Stimulated activated memory B cell treated with anti-CD40 and anti-IgM and Interleukin-4, amounts not matched to agents 10 μg/mL and 1 μg/mL and 100 μg/mL, for 72 hours (primary cell): Measurements from ENCODE around the gene SUPT3H.

ENCODE experiments used
- ATAC-seq: fragments of 150-1000 bp; cut with Tn5 transposase; 2 replicates; pipeline ENCODE4 v1.10.0; 2021
- H3K27ac Mint-ChIP-seq: one replicate; pipeline ENCODE4 v1.8.0; 2022; ENCODE audit warnings: mild to moderate bottlenecking, mixed read lengths
- H3K27me3 Mint-ChIP-seq: one replicate; pipeline ENCODE4 v1.8.0; 2022; ENCODE audit warnings: mixed read lengths
- H3K36me3 Mint-ChIP-seq: one replicate; pipeline ENCODE4 v1.8.0; 2022; ENCODE audit warnings: mixed read lengths
- H3K4me1 Mint-ChIP-seq: one replicate; pipeline ENCODE4 v1.8.0; 2022; ENCODE audit warnings: mixed read lengths
- H3K4me3 Mint-ChIP-seq: one replicate; pipeline ENCODE4 v1.8.0; 2022; ENCODE audit warnings: mild to moderate bottlenecking, moderate library complexity, mixed read lengths
- H3K9me3 Mint-ChIP-seq: one replicate; pipeline ENCODE4 v1.8.0; 2022; ENCODE audit warnings: mixed read lengths

SUPT3H gene

DNA sequence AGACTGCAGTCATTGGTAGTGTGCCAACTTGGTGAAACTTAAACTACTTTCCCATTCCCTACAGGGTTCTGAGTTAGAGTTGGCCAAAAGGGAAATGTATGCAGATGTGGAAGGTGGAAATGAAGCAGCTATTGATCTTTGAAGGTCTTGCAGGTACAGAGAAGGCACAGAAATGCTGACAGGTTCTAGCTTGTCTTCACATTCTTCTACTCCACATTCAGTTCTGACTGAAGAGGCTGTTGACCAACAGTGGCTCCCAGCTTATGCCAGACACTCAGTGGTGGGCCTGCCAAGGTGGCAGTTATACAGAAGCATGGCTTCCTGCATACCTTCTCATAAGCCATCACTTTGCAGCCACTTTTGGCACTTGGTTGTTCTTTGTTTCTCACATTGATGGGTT, 566.3 kb downstream of the SUPT3H start:
- no peaks in the 10 kb centered on the region for H3K4me1 Mint-ChIP-seq
- peaks cover 13% of the 10 kb centered on the region for H3K36me3 Mint-ChIP-seq
- H3K27me3 Mint-ChIP-seq = no peaks in the 10 kb centered on the region
- H3K4me3 Mint-ChIP-seq = no peak overlapping the region
- H3K9me3 Mint-ChIP-seq = no peaks in the 10 kb centered on the region
- no peak for ATAC-seq
- no peak overlapping the region for H3K27ac Mint-ChIP-seq

DNA sequence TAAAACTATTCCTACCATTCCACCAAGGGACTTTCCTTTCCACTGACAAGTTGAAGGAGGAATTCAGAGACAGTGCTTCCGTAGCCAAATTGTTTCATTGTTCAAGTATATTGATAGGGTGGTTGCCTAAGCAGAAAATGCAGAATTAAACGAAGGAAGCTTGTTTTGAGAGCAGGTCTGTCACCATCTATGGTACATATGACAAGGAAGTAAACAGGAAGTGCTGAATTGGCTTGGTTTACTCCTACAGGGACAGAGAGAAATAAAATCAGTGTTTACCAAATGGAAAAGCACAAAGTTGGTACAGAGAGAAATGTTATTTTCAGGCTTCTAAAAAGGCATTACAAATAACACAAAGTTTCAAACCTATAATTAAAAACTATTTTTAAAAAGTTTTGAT, 568.5 kb downstream of the SUPT3H start:
- H3K27me3 Mint-ChIP-seq = no peaks in the 10 kb centered on the region
- no peak for ATAC-seq
- H3K36me3 Mint-ChIP-seq = peaks cover 13% of the 10 kb centered on the region
- no peaks in the 10 kb centered on the region for H3K4me1 Mint-ChIP-seq
- no peak overlapping the region for H3K4me3 Mint-ChIP-seq
- H3K27ac Mint-ChIP-seq = no peak overlapping the region
- H3K9me3 Mint-ChIP-seq = no peaks in the 10 kb centered on the region

DNA sequence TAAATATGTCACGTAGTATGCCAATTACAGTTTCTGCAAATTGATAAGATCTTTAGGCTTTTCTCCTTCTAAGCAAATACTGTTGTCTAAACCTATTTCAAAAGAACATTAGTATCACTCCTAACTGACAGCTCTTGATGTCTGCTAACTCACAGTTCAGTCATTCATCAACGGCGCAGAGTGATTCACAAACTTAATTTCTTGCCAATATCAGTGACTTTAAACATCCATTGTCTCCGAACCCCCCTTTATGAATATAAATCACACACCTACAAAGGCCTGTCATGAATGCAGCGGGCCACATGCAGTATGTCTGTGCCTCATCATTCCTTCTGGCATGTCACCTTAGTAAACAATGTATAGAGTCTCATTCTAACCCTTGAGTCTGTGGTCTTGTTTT, 569.6 kb downstream of the SUPT3H start:
- no peaks in the 10 kb centered on the region for H3K4me1 Mint-ChIP-seq
- no peak overlapping the region for H3K27ac Mint-ChIP-seq
- H3K4me3 Mint-ChIP-seq = no peak overlapping the region
- H3K36me3 Mint-ChIP-seq = peaks cover 8% of the 10 kb centered on the region
- H3K27me3 Mint-ChIP-seq = no peaks in the 10 kb centered on the region
- no peaks in the 10 kb centered on the region for H3K9me3 Mint-ChIP-seq
- ATAC-seq = no peak

DNA sequence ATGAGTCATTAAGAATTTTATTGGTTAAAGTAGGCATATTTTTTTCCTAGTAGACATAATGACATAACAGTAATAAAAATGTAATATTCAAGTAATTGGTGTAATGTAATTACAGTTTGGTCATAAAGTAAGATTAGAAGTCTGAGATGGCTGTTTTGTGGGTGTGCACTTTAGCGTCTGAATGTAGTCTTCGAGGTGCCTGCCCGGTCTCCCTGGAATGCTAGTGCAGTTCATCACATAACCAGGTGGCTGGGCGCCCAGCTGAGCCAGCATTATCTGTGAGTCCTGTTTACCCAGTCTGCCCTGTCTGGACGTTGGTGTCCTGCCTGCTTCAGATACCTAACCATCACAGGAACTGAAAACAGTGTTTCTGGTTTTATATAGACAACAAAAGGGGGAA, 571.1 kb downstream of the SUPT3H start:
- no peaks in the 10 kb centered on the region for H3K4me1 Mint-ChIP-seq
- H3K9me3 Mint-ChIP-seq = no peaks in the 10 kb centered on the region
- H3K27me3 Mint-ChIP-seq = no peaks in the 10 kb centered on the region
- H3K36me3 Mint-ChIP-seq = peaks cover 4% of the 10 kb centered on the region
- no peak for ATAC-seq
- no peak overlapping the region for H3K27ac Mint-ChIP-seq
- H3K4me3 Mint-ChIP-seq = no peak overlapping the region

DNA sequence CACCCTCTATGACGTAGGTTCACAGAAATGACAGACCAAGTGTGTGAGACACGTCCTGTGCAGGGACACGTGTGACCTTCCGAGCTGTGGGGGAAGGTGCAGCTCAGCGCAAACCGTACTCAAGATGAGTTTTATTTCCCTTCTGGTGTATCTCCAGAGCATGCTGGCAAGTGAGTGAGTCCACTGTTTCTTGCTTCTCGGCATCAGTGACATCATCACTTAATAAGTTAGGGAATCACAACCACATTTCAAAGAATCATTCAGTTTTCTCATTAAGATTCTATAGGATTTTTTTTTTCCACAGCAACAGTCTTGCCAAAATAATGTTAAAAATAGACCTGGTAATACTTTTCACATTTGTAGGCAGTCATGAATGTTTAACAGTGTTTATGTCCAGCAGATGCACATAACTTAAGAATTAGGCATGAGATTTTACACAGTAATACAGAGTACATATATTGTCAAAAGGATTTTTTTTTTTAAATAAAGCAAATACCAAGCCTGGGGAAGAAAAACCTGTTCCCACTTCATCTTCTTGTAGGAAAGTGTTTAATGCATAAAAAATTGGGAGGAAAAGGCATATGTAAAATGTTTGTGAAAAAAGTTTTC, 572.4 kb downstream of the SUPT3H start:
- ATAC-seq = no peak
- Mint-ChIP-seq H3K27ac (no peak overlapping the region), H3K27me3 (peaks cover 3% of the 10 kb centered on the region), H3K4me3 (no peak overlapping the region), H3K36me3 (peaks cover 4% of the 10 kb centered on the region), H3K4me1 (no peaks in the 10 kb centered on the region), H3K9me3 (no peaks in the 10 kb centered on the region)

DNA sequence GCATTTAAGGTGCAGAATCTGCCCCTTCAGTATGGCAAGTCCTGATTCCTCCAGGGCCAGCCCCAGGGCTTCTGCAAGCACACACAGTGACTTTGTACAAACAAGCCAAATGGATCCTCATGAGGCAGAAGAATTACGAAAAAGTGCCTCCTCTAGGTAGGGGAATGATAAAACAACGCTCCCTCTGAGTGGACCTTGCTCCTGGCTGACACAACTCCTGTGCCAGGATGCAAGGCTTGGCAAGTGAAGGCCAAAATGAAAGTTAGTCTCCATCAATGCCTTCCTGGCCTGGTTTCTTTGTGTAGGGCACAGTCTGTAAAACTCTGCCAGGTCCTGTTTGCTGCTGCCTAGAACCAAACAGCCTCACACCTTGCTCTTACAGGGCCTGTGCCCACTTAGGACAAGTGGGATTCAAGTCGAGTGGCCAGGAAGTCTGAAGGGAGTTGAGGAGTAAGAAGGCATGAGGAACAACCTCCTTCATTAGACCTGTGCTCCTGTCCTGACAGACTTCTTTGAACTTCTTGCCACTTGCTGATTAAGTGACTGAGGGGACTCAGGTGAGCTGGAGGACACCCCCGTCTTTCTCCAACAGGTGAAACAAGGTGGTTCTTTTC, 573.1 kb downstream of the SUPT3H start:
- H3K27me3 Mint-ChIP-seq = peaks cover 10% of the 10 kb centered on the region
- ATAC-seq = peak; percentile 17
- H3K27ac Mint-ChIP-seq = no peak overlapping the region
- no peaks in the 10 kb centered on the region for H3K4me1 Mint-ChIP-seq
- H3K9me3 Mint-ChIP-seq = no peaks in the 10 kb centered on the region
- no peak overlapping the region for H3K4me3 Mint-ChIP-seq
- peaks cover 4% of the 10 kb centered on the region for H3K36me3 Mint-ChIP-seq

DNA sequence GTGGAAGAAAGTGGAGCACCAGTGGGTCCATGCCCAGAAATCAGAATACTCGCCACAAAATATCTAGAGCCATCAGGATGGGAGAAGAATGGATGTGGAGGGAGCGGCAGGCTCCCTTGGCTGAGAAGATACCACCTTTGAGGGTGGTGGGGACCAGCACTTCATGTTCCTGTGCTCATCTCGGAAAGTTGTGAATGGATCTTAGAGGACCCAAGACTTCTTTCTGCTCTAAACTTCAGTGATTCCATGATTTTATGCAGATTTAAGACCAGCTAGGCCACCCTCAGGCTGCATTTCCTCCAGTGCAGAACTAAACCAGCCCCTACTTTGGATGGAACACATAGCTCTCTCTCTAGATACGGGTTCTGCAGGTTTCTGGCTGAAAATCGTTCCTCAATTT, 573.7 kb downstream of the SUPT3H start:
- Mint-ChIP-seq H3K27ac (no peak overlapping the region), H3K9me3 (no peaks in the 10 kb centered on the region), H3K27me3 (peaks cover 16% of the 10 kb centered on the region), H3K36me3 (peaks cover under 1% of the 10 kb centered on the region), H3K4me1 (no peaks in the 10 kb centered on the region), H3K4me3 (no peak overlapping the region)
- ATAC-seq = no peak

DNA sequence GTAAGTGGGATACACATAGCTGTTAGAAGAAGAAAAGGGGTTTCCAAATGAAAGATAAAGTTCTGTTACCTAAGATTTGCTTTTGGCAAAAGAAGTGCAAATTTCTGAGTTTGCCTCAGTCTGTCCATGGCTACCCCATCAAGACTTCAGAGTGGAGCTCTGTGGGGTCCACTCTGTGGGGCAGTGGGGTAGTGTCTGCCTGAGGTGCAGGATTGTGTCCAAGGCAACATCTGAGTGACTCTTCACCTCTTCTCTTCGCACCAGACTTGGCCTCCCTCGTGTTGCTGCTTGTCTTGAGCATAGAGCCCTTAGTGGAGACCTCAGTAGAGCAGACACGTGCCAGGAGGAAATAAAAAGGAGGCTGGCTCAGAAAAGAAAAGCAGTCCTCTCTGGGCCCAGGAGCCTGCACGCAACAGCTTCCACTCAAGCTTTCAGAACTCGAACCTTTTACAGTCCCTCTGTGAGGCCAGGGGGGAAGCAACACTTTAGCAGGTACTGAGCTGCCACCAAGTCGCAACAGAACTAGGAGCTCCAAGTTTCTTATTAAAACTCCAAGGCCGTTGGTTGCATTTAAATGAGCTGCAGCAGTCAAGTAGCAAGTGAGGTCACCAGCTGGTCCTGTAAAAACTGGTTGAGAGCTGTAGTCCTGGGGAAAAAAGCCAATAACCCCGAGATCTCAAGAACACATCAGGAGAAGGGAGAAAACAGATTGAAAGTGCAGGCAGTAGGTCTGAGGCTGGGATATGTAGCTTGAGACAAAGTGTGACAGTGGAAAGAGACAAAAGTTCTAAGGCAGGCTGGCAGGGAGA, 576.7 kb downstream of the SUPT3H start:
- Mint-ChIP-seq H3K4me3 (no peak overlapping the region), H3K27ac (no peak overlapping the region), H3K27me3 (peaks cover 29% of the 10 kb centered on the region), H3K36me3 (no peaks in the 10 kb centered on the region), H3K4me1 (no peaks in the 10 kb centered on the region), H3K9me3 (peaks cover 1% of the 10 kb centered on the region)
- ATAC-seq = no peak

DNA sequence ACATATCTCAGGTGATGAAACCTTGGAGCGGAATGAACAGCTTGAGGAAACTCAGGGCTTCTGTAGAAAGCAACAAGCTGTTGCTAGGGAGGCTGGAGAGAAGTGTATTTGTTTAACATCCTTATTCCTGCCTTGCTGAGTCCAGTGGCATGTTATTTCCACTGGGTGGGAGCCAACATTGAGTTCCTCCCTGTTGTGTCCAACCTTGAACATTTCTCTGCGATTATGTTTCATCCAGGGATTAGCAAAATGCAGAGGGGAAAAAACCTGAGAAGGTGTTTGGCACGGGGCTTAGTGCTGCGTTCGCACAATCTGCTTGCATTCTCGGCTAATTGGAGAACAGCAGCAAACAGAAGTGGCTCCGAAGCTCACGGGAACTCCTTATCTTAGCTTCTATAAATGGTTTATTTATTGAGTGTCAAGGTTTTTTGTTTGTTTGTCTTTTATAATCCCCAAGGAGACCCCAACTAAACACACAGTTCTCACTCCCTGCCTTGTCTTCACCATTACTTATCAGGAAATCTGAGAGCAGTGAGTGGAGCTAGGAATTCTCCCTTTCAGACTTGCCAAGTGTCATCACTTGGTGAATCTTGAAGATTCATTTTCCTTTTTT, 577.5 kb downstream of the SUPT3H start:
- H3K36me3 Mint-ChIP-seq = no peaks in the 10 kb centered on the region

DNA sequence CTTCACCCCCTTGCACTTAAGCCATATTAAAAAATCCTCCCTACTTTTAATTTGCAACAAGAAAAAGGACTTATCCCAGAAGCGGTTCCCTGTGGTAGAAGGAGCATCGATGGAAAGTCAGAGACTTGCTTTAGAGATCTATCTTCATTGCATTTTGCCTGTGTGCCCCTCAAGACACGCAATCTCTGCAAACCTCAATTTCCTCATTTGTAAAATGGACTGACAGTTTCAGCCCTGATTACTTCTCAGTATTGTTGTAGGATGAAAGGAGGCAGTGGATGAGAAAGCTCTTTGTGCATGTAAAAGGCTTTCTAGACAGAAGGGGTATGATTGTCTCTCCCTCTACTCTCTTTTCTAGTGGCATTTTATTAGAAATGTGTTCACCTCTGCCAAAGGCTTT, 580.0 kb downstream of the SUPT3H start:
- H3K9me3 Mint-ChIP-seq = peaks cover 7% of the 10 kb centered on the region
- no peak overlapping the region for H3K27ac Mint-ChIP-seq
- H3K36me3 Mint-ChIP-seq = no peaks in the 10 kb centered on the region
- ATAC-seq = no peak
- H3K4me3 Mint-ChIP-seq = no peak overlapping the region
- peaks cover 35% of the 10 kb centered on the region for H3K27me3 Mint-ChIP-seq
- no peaks in the 10 kb centered on the region for H3K4me1 Mint-ChIP-seq

More for the DNA sequence above, 577.5 kb downstream of the SUPT3H start:
- peaks cover 3% of the 10 kb centered on the region for H3K9me3 Mint-ChIP-seq
- H3K27me3 Mint-ChIP-seq = peaks cover 29% of the 10 kb centered on the region
- no peak overlapping the region for H3K4me3 Mint-ChIP-seq
- ATAC-seq = no peak
- no peaks in the 10 kb centered on the region for H3K4me1 Mint-ChIP-seq
- H3K27ac Mint-ChIP-seq = no peak overlapping the region

DNA sequence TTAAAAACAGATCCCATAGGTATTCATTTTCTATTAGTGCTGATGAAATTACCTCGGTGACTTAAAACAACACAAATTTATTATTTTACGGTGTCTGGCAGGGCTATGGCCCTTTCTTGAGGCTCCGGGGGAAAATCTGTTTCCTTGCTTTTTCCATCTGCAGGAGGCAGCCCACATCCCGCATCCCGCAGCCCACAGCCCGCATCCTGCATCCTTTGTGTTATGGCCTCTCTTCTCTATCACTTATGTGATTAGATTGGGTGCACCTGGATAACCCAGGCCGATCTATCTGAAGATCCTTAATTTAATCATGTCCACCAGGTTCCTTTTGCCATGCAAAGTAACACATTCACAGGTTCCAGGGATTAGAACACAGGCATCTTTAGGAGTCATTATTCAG, 582.4 kb downstream of the SUPT3H start:
- H3K9me3 Mint-ChIP-seq = peaks cover 7% of the 10 kb centered on the region
- H3K27me3 Mint-ChIP-seq = peaks cover 45% of the 10 kb centered on the region
- H3K4me1 Mint-ChIP-seq = no peaks in the 10 kb centered on the region
- H3K4me3 Mint-ChIP-seq = no peak overlapping the region
- no peak for ATAC-seq
- no peaks in the 10 kb centered on the region for H3K36me3 Mint-ChIP-seq
- H3K27ac Mint-ChIP-seq = no peak overlapping the region

DNA sequence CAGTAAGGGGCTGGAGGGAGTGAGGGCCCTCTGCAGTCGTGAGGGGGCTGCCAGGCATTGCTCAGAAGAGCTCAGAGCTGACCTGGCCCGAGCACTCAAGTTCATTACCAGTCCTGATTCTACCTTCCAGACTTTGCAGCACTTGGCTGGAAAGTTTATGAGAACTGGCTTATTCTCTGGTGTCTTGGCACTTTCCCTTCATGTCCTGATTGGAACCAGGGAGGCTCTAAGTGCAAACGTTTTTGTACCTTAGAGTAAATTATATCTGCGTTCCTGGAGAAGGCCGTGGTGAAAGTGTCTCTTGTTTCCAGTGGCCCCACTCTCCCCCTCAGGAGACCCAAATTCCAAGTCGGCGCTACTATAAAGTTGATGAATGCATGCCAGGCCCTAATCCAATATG, 587.9 kb downstream of the SUPT3H start:
- no peak for ATAC-seq
- Mint-ChIP-seq H3K27me3 (peaks cover 44% of the 10 kb centered on the region), H3K36me3 (no peaks in the 10 kb centered on the region), H3K4me3 (no peak overlapping the region), H3K4me1 (no peaks in the 10 kb centered on the region), H3K27ac (no peak overlapping the region), H3K9me3 (peaks cover 4% of the 10 kb centered on the region)

DNA sequence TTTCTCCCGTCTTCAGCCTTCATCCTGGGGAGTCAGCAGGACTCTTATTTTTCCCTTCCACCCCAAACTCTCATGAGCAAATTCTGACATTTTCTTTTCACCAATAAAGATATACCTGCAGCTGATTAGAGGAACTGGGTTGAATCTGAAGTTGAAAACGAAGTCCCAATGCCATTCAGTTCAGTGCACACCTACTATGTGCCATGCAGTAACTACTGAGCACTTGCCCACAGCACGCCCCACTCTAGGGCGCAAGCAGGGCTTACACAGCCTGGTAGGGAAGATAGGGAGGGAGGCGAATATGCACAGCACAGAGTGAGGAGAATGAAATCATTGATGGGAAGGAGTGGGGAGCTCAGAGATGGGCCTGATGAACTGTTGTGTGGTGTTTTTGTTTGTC, 588.7 kb downstream of the SUPT3H start:
- peaks cover 44% of the 10 kb centered on the region for H3K27me3 Mint-ChIP-seq
- peaks cover 4% of the 10 kb centered on the region for H3K9me3 Mint-ChIP-seq
- no peaks in the 10 kb centered on the region for H3K4me1 Mint-ChIP-seq
- no peaks in the 10 kb centered on the region for H3K36me3 Mint-ChIP-seq
- ATAC-seq = no peak
- no peak overlapping the region for H3K27ac Mint-ChIP-seq
- H3K4me3 Mint-ChIP-seq = no peak overlapping the region

DNA sequence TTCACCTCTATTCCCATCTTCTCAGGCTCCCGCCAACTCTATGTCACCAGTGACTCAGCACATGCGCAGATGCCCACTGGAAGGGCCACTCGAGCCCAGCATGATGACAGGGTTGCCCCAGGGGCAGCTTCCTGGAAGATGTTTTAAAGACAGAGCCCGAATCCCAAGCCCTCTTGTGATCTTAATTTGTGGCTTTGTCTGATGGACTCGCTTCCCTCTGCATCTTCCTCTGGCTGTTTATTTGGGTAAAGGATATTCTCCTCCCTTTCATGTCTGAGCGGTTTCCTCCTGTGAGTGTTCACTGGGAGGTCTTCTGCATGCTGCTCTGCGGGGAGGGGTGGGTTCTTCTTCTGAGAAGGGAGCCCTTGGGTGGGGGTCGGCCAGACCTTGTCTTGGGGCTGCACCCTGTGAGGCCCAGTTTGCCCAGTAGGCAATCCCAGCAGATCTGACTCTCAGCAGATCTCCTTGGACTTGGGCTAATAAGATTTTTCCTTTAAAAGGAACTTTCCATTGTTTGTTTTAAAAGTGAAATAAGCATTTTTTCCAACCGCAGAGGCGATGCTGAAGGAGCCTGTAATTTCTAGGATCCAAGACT, 589.2 kb downstream of the SUPT3H start:
- no peaks in the 10 kb centered on the region for H3K4me1 Mint-ChIP-seq
- ATAC-seq = no peak
- peaks cover 4% of the 10 kb centered on the region for H3K9me3 Mint-ChIP-seq
- peaks cover 44% of the 10 kb centered on the region for H3K27me3 Mint-ChIP-seq
- H3K27ac Mint-ChIP-seq = no peak overlapping the region
- H3K36me3 Mint-ChIP-seq = no peaks in the 10 kb centered on the region
- no peak overlapping the region for H3K4me3 Mint-ChIP-seq

DNA sequence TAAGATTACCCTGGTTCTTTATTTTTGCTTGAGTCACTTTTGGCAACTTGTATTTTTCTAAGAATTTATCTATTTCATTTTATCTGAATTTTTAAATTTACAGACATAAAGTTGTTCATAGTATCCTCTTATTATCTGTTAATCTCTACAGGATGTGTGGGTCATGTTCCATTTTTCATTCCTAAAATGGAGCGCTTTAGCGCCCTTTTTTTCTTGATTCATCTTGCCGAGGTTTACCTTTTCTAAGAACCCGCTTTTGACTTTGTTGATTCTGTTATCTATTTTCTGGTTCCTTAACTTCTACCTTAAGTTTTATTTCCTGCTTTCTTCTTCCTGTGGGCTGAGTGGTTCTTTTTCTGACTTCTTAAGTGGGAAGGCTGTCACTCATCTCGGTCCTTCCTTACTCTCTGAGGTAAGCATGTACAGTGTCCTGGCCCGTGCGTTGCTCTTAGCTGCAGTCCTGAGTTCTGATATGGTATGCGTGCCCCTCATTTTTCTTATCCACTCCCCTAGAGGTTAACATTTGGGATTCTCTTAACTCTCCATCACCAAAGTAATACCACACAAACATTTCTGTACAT, 590.4 kb downstream of the SUPT3H start:
- Mint-ChIP-seq H3K4me3 (no peak overlapping the region), H3K27ac (no peak overlapping the region), H3K4me1 (no peaks in the 10 kb centered on the region), H3K36me3 (no peaks in the 10 kb centered on the region), H3K27me3 (peaks cover 34% of the 10 kb centered on the region), H3K9me3 (no peaks in the 10 kb centered on the region)
- no peak for ATAC-seq
